Measurements from ENCODE around the gene STPG1. TPM values are rescaled to one million over a fixed set of nuclear protein-coding genes. Genes with fewer than 3 reads are reported as not detected.

The STPG1 gene
- polyA plus RNA-seq, 1 donor (not counting 4 experiments of a cell fraction or from before 2014, with no cell fraction given): 16.6 TPM

GRCh38 chr1:24336075-24336474 is 77.5 kb downstream of the STPG1 start:
- H3K27ac ChIP-seq (ENCODE audit: control insufficient read depth, insufficient read depth, low read length): no peak overlapping the region
- no peaks in the 10 kb centered on the region for H3K9me3 ChIP-seq (ENCODE audit: control insufficient read depth, low read depth, low read length)
- H3K9me1 ChIP-seq (ENCODE audit: control insufficient read depth, extremely low read depth, insufficient read depth, low read length): no peaks in the 10 kb centered on the region
- no peak overlapping the region for H3K9ac ChIP-seq (ENCODE audit: control insufficient read depth, extremely low read depth, insufficient read depth, low read length)
- peaks cover 0 to 33% of the 10 kb centered on the region in 2 experiments for H3K36me3 ChIP-seq (ENCODE audit: control insufficient read depth in 2 of 2, extremely low read depth in 1 of 2, insufficient read depth in 2 of 2, low read length in 2 of 2)
- FAIRE-seq: no peak
- H3K4me2 ChIP-seq (ENCODE audit: control insufficient read depth, extremely low read depth, insufficient read depth, low read depth, low read length): no peak overlapping the region
- no peak overlapping the region for H2AFZ ChIP-seq (ENCODE audit: control insufficient read depth, low read length)
- dilution Hi-C loops (cut with MboI; ENCODE audit: extremely low pct_ligation_motif_present, low sequenced_read_pairs): no loop called here
- no peak overlapping the region for H3K4me3 ChIP-seq (ENCODE audit: control insufficient read depth in 2 of 3, extremely low read depth in 1 of 3, insufficient read depth in 2 of 3, low read depth in 1 of 3, low read length in 3 of 3)
- DNase-seq (ENCODE audit: low read depth, low spot score): no peak
- H4K20me1 ChIP-seq (ENCODE audit: control insufficient read depth, extremely low read depth, insufficient read depth, low read length): no peaks in the 10 kb centered on the region
- H3K4me1 ChIP-seq (ENCODE audit: control insufficient read depth, extremely low read depth, insufficient read depth, low read length): peaks cover 4% of the 10 kb centered on the region
- H3K27me3 ChIP-seq (ENCODE audit: control insufficient read depth, extremely low read depth, insufficient read depth, low read length): no peaks in the 10 kb centered on the region
- H3K79me2 ChIP-seq (ENCODE audit: control insufficient read depth, insufficient read depth, low read length): no peaks in the 10 kb centered on the region
- TF ChIP-seq CTCF (optimal IDR thresholded peaks at IDR 0.05 in 1 of 3, IDR thresholded peaks at IDR 0.05 in 1 of 3, conservative IDR thresholded peaks at IDR 0.05 in 1 of 3; ENCODE audit: extremely low read depth in 1 of 3, insufficient read depth in 2 of 3, low read length in 3 of 3): no peak
- TF ChIP-seq EZH2 (IDR thresholded peaks at IDR 0.05; ENCODE audit: low read length): no peak

- H3K9ac ChIP-seq (ENCODE audit: control insufficient read depth, extremely low read depth, insufficient read depth, low read length): no peak overlapping the region
- H3K4me1 ChIP-seq (ENCODE audit: control insufficient read depth, extremely low read depth, insufficient read depth, low read length): peaks cover 24% of the 10 kb centered on the region
- H3K4me3 ChIP-seq (ENCODE audit: control insufficient read depth in 2 of 3, extremely low read depth in 1 of 3, insufficient read depth in 2 of 3, low read depth in 1 of 3, low read length in 3 of 3): no peak overlapping the region
- H3K9me3 ChIP-seq (ENCODE audit: control insufficient read depth, low read depth, low read length): no peaks in the 10 kb centered on the region
- H3K27ac ChIP-seq (ENCODE audit: control insufficient read depth, insufficient read depth, low read length): no peak overlapping the region
- H3K9me1 ChIP-seq (ENCODE audit: control insufficient read depth, extremely low read depth, insufficient read depth, low read length): no peaks in the 10 kb centered on the region
- peaks cover 0 to 12% of the 10 kb centered on the region in 2 experiments for H3K36me3 ChIP-seq (ENCODE audit: control insufficient read depth in 2 of 2, extremely low read depth in 1 of 2, insufficient read depth in 2 of 2, low read length in 2 of 2)
- H3K27me3 ChIP-seq (ENCODE audit: control insufficient read depth, extremely low read depth, insufficient read depth, low read length): no peaks in the 10 kb centered on the region
- no peak for DNase-seq (ENCODE audit: low read depth, low spot score)
- H4K20me1 ChIP-seq (ENCODE audit: control insufficient read depth, extremely low read depth, insufficient read depth, low read length): no peaks in the 10 kb centered on the region
- H3K4me2 ChIP-seq (ENCODE audit: control insufficient read depth, extremely low read depth, insufficient read depth, low read depth, low read length): no peak overlapping the region
- FAIRE-seq: no peak
- no peaks in the 10 kb centered on the region for H3K79me2 ChIP-seq (ENCODE audit: control insufficient read depth, insufficient read depth, low read length)
- H2AFZ ChIP-seq (ENCODE audit: control insufficient read depth, low read length): no peak overlapping the region
- dilution Hi-C loops (cut with MboI; ENCODE audit: extremely low pct_ligation_motif_present, low sequenced_read_pairs): no loop called here
- TF ChIP-seq CTCF (optimal IDR thresholded peaks at IDR 0.05 in 1 of 3, IDR thresholded peaks at IDR 0.05 in 1 of 3, conservative IDR thresholded peaks at IDR 0.05 in 1 of 3; ENCODE audit: extremely low read depth in 1 of 3, insufficient read depth in 2 of 3, low read length in 3 of 3) (no peak), EZH2 (IDR thresholded peaks at IDR 0.05; ENCODE audit: low read length) (no peak)
These were observed 81.5 kb downstream of the STPG1 start for GRCh38 chr1:24331961-24332673.
